Measurements from ENCODE around the gene DDX23.

DNA sequence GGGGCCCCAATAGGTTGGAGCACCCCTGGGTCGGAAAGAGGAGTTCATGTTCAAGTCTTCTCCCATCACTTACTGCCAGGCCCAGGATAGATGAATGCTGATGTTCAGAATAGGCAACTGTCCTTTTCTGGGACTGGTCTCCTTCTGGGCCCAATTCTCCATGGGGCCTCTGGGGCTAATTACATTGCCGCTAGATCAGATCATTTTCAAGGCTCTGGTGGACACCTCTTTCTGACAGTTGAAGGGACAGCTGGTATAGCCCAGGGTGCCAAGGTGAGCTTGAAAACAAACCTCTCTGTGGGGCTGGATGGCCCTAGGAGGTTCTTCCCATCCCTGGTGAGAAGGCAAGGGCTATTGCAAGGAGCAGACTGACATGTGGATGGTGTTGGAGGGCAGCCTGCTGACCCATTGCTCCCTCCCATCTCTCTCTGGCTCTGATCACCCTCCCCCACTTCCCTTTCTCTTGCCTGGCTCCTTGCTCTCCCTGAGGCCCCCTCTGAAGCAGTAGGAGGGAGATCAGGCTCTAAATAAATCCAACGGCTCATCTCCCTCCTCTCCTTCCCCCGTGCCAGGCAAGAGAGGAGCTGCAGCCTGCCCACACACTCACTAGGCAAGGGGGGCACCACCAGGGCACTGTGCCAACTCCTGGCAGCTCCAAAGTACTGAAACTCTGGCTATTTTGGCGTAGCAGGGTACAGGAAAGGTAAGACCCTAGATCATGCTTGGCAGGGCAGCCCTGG is 31.8 kb downstream of the DDX23 start:
- no peak for TF ChIP-seq GATA3 (IDR thresholded peaks at IDR 0.05; ENCODE audit: low read depth, low read length)
- TF ChIP-seq GATA2 (IDR thresholded peaks at IDR 0.05; ENCODE audit: low read depth, low read length) = no peak

Data from SH-SY5Y (cell line).